HG03025 (cell line): ENCODE measurements around the gene ZNF428.
"Not testable (repeated sequence)": the region's sequence is repeated elsewhere in the genome, so short reads cannot be mapped to it uniquely, and the experiment has no call there.

Source experiments
- ATAC-seq: cut with Tn5 transposase; IDR thresholded peaks from one replicate; pipeline ENCODE4 v1.9.1; 2021; ENCODE audit warnings: mild to moderate bottlenecking, moderate library complexity; ENCODE audit not compliant: unreplicated experiment, low FRiP score

Gene ZNF428

GRCh38 chr19:43640424-43640757 lies 21.0 kb upstream of the ZNF428 start:
- no peak for ATAC-seq

DNA sequence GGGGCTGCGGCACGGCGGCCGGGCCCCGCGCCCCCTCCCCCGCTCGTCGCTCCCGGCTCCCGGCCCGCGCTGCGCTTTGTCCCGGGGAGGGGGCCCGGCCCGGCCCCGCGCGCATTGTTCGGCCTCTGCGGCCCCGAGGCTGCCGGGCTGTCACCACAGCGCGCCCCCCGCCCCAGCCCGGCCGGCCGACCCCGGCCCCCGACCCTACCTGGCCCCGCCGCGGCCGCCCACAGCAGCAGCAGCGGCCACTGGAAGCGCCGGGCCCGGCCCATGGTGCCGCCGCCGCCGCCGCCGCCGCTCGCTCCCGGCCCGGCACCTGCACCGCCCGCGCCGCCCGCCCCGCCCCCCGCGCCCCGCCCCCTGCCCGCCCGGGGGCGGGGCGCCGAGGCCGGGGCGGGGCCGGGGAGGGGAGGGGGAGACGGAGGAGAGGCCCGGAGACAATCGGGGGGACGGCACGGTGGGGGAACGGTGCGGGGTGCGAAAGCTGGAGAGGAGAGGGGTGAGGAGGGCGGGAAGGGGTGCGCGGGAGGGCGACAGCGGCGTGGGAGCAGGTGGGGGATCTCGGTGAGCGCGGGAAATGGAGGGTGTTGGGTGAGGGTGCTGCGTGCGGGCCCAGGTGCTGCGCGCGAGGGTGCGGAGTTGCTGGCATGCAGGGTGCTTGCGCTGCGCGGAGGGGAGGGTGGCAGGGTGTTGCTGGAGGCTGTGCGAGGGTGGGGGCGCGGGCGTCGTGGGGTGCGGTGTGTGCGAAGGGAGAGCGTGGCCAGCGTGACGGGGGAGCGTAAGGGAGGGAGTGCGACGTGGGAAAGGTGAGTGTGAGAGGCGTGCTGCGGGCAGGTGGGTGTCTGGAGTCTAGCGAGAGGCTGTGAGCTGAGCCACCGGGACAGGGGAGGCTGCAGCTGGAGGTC lies 20.3 kb upstream of the ZNF428 start, which contains the start of gene CADM4:
Gene CADM4, minus strand, starts transcription at position 332 of the 905 bp plus-strand sequence. Its CDS starts 60 bp downstream, at position 272.
- ATAC-seq = no peak

GRCh38 chr19:43638995-43639518 lies 19.6 kb upstream of the ZNF428 start:
- no peak for ATAC-seq

DNA sequence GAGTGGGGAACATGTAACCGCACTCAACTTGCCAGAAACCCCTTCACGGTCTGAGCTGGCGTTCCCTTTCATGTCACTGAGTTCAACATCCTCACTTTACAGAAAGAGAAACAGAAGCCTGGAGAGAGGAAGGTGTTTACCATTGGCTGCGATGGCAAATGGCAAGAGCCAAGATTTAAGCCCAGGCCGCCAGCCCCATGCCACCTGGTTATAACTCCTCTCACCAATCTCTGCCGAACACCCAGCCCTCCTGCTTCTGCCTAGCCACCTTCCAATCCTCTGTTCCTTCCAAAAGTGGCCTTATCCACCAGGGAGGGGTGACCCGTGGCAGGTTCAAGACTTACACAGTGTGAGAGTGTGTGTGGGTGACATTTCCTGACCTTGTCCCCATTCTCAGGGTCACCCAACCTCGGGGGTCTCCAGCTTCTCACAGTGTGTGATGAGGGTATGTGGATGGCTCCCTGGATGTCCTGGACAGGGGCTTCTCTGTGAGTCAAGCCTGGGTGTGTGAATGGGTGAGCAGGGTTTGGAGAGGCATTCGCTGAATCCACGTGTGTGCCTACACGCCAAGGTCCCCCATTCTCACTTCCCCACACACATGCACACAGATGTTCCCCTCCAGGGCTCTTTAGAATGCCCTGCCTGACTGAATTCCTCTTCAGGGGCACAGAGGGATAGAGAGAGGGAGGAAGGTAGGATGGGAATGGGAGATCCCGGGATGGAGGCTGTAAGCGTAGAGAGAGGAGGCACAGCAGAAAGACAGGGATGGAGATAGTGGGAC lies 19.0 kb upstream of the ZNF428 start:
- no peak for ATAC-seq

- no peak for ATAC-seq
Measured at GRCh38 chr19:43636121-43636683, 16.8 kb upstream of the ZNF428 start.

DNA sequence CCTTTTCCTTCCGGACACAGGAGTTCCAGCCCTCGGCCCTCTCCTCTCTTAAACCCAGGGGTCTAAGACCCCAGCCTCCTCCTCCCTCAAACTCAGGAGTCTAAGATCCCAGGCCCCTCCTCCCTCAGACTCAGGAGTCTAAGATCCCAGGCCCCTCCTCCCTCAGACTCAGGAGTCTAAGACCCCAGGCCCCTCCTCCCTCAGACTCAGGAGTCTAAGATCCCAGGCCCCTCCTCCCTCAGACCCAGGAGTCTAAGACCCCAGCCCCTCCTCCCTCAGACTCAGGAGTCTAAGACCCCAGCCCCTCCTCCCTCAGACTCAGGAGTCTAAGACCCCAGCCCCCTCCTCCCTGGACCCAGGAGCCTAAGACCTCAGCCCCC lies 16.1 kb upstream of the ZNF428 start:
- ATAC-seq = not testable (repeated sequence)

GRCh38 chr19:43634872-43635560 lies 15.6 kb upstream of the ZNF428 start:
- ATAC-seq = no peak

GRCh38 chr19:43634506-43634871 lies 15.1 kb upstream of the ZNF428 start:
- ATAC-seq = no peak

DNA sequence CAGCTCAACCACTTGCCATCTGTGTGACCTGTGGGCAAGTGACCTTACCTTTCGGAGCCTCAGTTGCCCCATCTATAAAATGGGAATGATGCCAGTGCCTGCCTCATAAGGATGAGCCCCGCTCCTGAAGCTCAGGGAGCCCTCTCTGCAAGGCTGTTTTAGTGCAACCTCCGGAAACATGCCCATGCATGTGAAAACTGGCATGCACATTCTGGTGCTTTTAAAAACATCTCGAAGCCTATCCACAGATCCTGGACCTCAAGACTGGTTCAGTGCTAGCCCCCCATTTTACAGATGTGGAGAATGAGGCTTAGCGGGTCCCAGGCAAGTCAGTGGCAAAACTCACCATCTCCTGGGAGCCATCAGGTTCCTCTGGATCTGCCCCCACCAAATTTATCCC lies 14.6 kb upstream of the ZNF428 start:
- no peak for ATAC-seq

- no peak for ATAC-seq
Measured at GRCh38 chr19:43633520-43633919, 14.1 kb upstream of the ZNF428 start.

- no peak for ATAC-seq
Measured at GRCh38 chr19:43631491-43631890, 12.1 kb upstream of the ZNF428 start.

GRCh38 chr19:43628646-43629326 lies 9.4 kb upstream of the ZNF428 start:
- ATAC-seq = no peak

GRCh38 chr19:43626838-43627237 lies 7.4 kb upstream of the ZNF428 start:
- no peak for ATAC-seq

GRCh38 chr19:43625918-43626579 lies 6.6 kb upstream of the ZNF428 start:
- ATAC-seq = no peak

GRCh38 chr19:43624933-43625332 lies 5.5 kb upstream of the ZNF428 start:
- ATAC-seq = no peak

GRCh38 chr19:43623889-43624670 lies 4.7 kb upstream of the ZNF428 start:
- ATAC-seq = no peak

DNA sequence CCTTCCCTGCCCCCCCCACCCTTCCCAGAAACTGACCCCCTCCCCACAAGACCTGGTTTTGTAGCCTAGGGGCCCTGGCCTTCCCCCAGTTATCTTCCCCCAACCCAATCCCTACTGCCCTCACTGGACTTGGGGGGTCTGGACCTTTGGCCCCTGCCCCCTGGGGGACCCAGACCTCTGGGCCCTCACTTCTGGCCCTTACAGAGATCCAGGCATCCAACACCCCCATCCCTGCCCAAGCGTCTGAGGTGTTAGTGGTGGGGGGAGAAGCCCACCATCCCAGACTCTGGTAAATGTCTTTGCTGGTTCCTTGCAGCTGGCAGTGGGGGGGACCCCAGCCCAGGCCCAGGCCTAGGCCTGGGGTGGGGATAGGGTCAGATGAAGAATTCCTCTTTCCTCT lies 3.5 kb upstream of the ZNF428 start:
- no peak for ATAC-seq

GRCh38 chr19:43622070-43622469 lies 2.6 kb upstream of the ZNF428 start:
- no peak for ATAC-seq
